ENCODE results near the gene ARID1B. TPM values are rescaled to one million over a fixed set of nuclear protein-coding genes. Genes with fewer than 3 reads are reported as not detected.

The ARID1B gene
- total RNA-seq, 1 experiment from 2014 or later, result 42.8 TPM

- H2AFZ ChIP-seq, result no peak overlapping the region
- POLR2A ChIA-PET (ENCODE audit: unreplicated experiment), result interaction anchor here (0.7 kb wide), 1 partner anchor 1723 kb away, joined by 5 read pairs; no protein-coding TSS in a partner anchor
These were observed 394.6 kb downstream of the ARID1B start for GRCh38 chr6:157171801-157172200.

GRCh38 chr6:157172231-157172701 lies 395.1 kb downstream of the ARID1B start:
- TF ChIP-seq EZH2 (IDR thresholded peaks at IDR 0.05; ENCODE audit: low read depth) (no peak), CTCF (conservative IDR thresholded peaks at IDR 0.05) (no peak)
- H3K4me2 ChIP-seq, result no peak overlapping the region
- ChIA-PET CTCF (no interaction called here), POLR2A (ENCODE audit: unreplicated experiment) (interaction anchor here (0.7 kb wide), 1 partner anchor 1722 kb away, joined by 5 read pairs; no protein-coding TSS in a partner anchor)
- no peaks in the 10 kb centered on the region for H3F3A ChIP-seq (ENCODE audit: insufficient read depth, low read depth)
- H3K4me3 ChIP-seq, result no peak overlapping the region
- H3K4me1 ChIP-seq (replicated peaks; ENCODE audit: insufficient read depth), result no peaks in the 10 kb centered on the region
- BruUV-seq (replicated peaks), result no TSS peak
- no peak overlapping the region for H2AFZ ChIP-seq
- H3K9me2 ChIP-seq (ENCODE audit: insufficient read depth), result no peaks in the 10 kb centered on the region
- H3K27ac ChIP-seq, result no peak overlapping the region
- H3K27me3 ChIP-seq (ENCODE audit: insufficient read depth, low read depth), result no peaks in the 10 kb centered on the region
- no peaks in the 10 kb centered on the region; the same call in 1 of the 2 replicates for H4K20me1 ChIP-seq (ENCODE audit: insufficient read depth)
- H3K79me2 ChIP-seq (ENCODE audit: low read depth), result no peaks in the 10 kb centered on the region
- H3K9me3 ChIP-seq (ENCODE audit: insufficient read depth, low read depth), result no peaks in the 10 kb centered on the region
- no peak for DNase-seq
- intact Hi-C loops (cut with micrococcal nuclease; ENCODE audit: unreplicated experiment), result no loop called here
- no peaks in the 10 kb centered on the region for H3K36me3 ChIP-seq (ENCODE audit: low read depth)

More at GRCh38 chr6:157171801-157172200, 394.6 kb downstream of the ARID1B start:
- intact Hi-C loops (cut with micrococcal nuclease; ENCODE audit: unreplicated experiment), result no loop called here
- H3K4me3 ChIP-seq, result no peak overlapping the region
- H3K79me2 ChIP-seq (ENCODE audit: low read depth), result no peaks in the 10 kb centered on the region
- H3K27me3 ChIP-seq (ENCODE audit: insufficient read depth, low read depth), result no peaks in the 10 kb centered on the region
- no peaks in the 10 kb centered on the region for H3K36me3 ChIP-seq (ENCODE audit: low read depth)
- no peaks in the 10 kb centered on the region for H3K9me2 ChIP-seq (ENCODE audit: insufficient read depth)
- no peak overlapping the region for H3K4me2 ChIP-seq
- no peak overlapping the region for H3K27ac ChIP-seq
- DNase-seq, result no peak
- H3F3A ChIP-seq (ENCODE audit: insufficient read depth, low read depth), result no peaks in the 10 kb centered on the region
- TF ChIP-seq CTCF (conservative IDR thresholded peaks at IDR 0.05) (no peak), EZH2 (IDR thresholded peaks at IDR 0.05; ENCODE audit: low read depth) (no peak)
- no TSS peak for BruUV-seq (replicated peaks)
- H4K20me1 ChIP-seq (ENCODE audit: insufficient read depth), result no peaks in the 10 kb centered on the region; the same call in 1 of the 2 replicates
- CTCF ChIA-PET, result no interaction called here
- H3K4me1 ChIP-seq (replicated peaks; ENCODE audit: insufficient read depth), result no peaks in the 10 kb centered on the region
- H3K9me3 ChIP-seq (ENCODE audit: insufficient read depth, low read depth), result no peaks in the 10 kb centered on the region

GRCh38 chr6:157172830-157173536 lies 395.8 kb downstream of the ARID1B start:
- no peak for TF ChIP-seq CTCF (conservative IDR thresholded peaks at IDR 0.05)
- no peak for TF ChIP-seq EZH2 (IDR thresholded peaks at IDR 0.05; ENCODE audit: low read depth)
- Histone ChIP-seq H4K20me1 (ENCODE audit: insufficient read depth) (no peaks in the 10 kb centered on the region; the same call in 1 of the 2 replicates), H3K9me3 (ENCODE audit: insufficient read depth, low read depth) (no peaks in the 10 kb centered on the region), H3K79me2 (ENCODE audit: low read depth) (no peaks in the 10 kb centered on the region), H3K36me3 (ENCODE audit: low read depth) (no peaks in the 10 kb centered on the region), H3K9me2 (ENCODE audit: insufficient read depth) (no peaks in the 10 kb centered on the region), H3K27ac (no peak overlapping the region), H3K4me1 (replicated peaks; ENCODE audit: insufficient read depth) (no peaks in the 10 kb centered on the region), H3K4me2 (no peak overlapping the region), H3K4me3 (no peak overlapping the region), H2AFZ (no peak overlapping the region), H3K27me3 (ENCODE audit: insufficient read depth, low read depth) (no peaks in the 10 kb centered on the region), H3F3A (ENCODE audit: insufficient read depth, low read depth) (no peaks in the 10 kb centered on the region)
- no TSS peak for BruUV-seq (replicated peaks)
- no peak for DNase-seq
- POLR2A ChIA-PET (ENCODE audit: unreplicated experiment), result no interaction called here
- CTCF ChIA-PET, result no interaction called here
- intact Hi-C loops (cut with micrococcal nuclease; ENCODE audit: unreplicated experiment), result no loop called here

All from PC-9 (cell line).